C4-2B (cell line): ENCODE measurements around the gene CHCHD10.

Experiments
- H3K27ac ChIP-seq: fragments of 450-650 bp; 2 replicates; pipeline ENCODE4 v1.5.1; 2017
- ZFX ChIP-seq: fragments of 450-650 bp; IDR thresholded peaks from 2 replicates; pipeline ENCODE4 v1.6.1; 2017
- TF ChIP-seq, protein P1 (sequence below): fragments of 450-650 bp; conservative IDR thresholded peaks from 2 replicates; pipeline ENCODE4 v1.5.1; 2017; ENCODE audit warnings: mild to moderate bottlenecking

Gene CHCHD10

DNA sequence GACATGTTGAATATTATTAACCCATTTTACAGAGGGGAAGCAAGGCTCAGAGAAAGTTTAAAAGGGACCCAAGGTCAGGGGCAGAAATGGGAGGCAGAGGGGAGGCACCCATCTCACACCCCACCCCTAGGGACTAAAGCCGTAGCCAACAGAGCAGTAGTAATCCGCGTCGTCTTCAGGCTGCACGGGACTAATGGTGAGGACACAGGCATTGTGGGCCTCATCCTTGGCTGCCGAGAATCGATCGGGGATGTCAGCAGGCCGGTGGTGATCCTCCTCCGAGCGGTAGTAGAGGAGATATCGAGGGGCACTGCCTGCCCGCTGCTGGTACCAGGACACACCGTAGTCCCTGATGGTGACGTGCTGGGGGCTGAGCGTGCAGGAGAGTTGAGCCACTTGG, 15.0 kb downstream of the CHCHD10 start:
- no peak overlapping the region for H3K27ac ChIP-seq
- TF ChIP-seq ZFX: no peak
- TF ChIP-seq, protein P1, sequence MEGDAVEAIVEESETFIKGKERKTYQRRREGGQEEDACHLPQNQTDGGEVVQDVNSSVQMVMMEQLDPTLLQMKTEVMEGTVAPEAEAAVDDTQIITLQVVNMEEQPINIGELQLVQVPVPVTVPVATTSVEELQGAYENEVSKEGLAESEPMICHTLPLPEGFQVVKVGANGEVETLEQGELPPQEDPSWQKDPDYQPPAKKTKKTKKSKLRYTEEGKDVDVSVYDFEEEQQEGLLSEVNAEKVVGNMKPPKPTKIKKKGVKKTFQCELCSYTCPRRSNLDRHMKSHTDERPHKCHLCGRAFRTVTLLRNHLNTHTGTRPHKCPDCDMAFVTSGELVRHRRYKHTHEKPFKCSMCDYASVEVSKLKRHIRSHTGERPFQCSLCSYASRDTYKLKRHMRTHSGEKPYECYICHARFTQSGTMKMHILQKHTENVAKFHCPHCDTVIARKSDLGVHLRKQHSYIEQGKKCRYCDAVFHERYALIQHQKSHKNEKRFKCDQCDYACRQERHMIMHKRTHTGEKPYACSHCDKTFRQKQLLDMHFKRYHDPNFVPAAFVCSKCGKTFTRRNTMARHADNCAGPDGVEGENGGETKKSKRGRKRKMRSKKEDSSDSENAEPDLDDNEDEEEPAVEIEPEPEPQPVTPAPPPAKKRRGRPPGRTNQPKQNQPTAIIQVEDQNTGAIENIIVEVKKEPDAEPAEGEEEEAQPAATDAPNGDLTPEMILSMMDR: no peak

DNA sequence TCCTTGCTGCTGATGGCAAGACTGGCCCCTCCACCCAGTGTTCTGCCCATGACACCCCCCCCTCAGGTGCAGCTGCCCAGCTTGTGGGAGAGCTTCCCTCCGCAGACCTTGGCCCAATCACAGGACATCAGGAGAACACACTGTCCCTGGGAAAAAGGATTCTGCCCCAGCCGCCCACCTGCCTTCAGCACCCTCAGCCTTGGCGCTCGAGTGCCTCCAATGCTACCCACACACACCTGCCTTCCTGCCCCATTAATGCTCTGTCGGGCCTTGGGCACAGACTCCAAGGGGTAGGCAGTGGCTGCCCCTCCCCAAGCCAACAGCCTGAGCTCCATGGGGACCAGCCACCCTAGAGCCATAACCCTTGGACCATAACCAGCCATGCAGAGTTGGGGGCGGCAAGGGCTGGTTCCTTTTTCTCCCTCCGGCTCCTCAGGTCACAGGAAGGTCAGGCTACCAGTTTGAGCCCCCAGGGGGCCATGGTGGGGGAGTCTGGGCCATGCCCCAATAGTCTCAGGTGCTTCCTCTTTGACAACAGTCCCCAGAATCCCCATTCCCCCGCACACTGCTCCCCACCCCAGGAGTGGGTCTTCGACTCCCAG, 15.6 kb downstream of the CHCHD10 start:
- no peak overlapping the region; the same call in 1 of the 2 replicates for H3K27ac ChIP-seq
- TF ChIP-seq ZFX: no peak
- TF ChIP-seq, protein P1: no peak

DNA sequence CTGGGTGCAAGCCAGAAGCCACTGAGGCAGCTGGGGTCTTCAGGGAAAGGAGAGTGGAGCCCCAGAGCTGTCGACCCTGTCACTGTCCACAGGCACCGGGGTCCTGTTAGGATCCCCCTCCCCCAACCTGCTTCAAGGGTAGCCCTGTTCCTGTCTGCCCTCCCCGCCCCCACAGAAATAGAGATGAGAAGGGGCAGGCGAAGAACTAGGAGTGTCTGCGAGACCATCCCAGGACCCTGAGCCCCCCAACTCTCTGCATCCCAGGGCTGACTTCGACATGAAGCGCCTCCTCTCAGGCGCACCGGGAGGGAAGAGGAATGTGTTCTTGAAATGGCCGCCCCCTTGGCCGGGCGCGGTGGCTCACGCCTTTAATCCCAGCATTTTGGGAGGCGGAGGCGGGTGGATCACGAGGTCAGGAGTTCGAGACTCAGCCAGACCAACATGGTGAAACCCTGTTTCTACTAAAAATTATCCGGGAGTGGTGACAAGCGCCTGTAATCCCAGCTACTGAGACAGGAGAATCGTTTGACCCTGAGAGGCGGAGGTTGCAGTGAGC, 16.3 kb downstream of the CHCHD10 start:
- TF ChIP-seq, protein P1: no peak
- TF ChIP-seq ZFX: no peak

DNA sequence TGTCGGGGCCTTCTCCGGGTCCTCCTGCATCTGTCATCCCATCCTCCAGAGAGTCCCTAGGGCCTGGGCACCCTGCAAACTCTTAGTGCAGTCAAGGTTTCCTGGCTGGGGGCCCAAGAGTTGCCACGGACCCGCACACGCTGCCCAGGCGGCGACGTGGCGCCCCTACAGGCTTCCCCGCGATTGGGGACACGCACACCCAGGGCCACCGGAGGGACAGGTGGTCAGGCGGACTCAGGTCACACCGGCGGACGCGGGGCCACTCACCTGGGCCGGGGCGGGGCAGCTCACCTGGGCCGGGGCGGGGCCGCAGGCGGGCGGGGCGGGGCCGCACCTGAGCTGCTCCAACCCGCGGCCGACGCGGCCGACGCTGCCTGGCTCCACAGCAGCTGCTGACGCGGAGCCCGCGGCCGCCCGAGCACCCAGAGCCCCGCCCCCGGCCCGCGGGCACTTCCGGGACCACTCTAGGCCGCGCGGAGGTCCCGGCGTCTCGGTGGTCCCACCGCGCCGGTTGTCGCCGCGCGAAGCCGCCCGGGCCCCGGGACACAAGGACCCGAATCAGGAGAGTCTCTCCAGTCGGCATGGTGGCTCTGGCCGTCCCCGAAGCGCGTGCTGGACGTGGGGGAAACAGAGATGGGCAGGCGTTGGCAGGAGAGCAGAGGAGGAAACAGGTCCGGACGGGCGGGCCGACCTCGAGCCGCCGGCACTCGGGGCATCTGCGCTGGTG, 16.9 kb downstream of the CHCHD10 start, which contains the start of gene ZNF70:
ZNF70 (minus strand) TSS at position 399 of the 727 bp plus-strand sequence. CDS start 5,972 bp downstream, outside the sequence.
- H3K27ac ChIP-seq: peak within 1 kb of the TSS; percentile 89

More for the DNA sequence above, 16.3 kb downstream of the CHCHD10 start:
- H3K27ac ChIP-seq: peak overlapping the region; percentile 89

DNA sequence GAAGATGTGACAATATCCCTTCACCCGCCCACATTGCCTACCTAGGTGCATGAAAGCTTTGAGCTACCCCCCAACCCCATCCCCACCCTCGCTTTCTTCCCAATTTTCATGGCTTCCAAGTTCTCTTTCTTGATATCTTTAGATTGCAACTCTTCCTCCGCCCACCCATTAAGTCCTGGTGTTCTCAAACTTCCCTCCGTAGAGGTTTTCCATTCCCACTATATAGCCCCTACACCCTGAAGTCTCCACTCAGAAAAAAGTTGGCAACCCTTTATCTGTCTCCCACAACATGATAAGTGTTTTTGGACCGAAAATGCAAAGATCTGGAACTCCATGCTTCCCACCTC, 17.4 kb downstream of the CHCHD10 start:
- H3K27ac ChIP-seq: peak overlapping the region; percentile 89
- TF ChIP-seq, protein P1: no peak
- no peak for TF ChIP-seq ZFX

More for the DNA sequence above, 16.9 kb downstream of the CHCHD10 start, which contains the start of gene ZNF70:
- TF ChIP-seq ZFX: peak; percentile 53; the same call in 1 of the 2 replicates
- TF ChIP-seq, protein P1: no peak

DNA sequence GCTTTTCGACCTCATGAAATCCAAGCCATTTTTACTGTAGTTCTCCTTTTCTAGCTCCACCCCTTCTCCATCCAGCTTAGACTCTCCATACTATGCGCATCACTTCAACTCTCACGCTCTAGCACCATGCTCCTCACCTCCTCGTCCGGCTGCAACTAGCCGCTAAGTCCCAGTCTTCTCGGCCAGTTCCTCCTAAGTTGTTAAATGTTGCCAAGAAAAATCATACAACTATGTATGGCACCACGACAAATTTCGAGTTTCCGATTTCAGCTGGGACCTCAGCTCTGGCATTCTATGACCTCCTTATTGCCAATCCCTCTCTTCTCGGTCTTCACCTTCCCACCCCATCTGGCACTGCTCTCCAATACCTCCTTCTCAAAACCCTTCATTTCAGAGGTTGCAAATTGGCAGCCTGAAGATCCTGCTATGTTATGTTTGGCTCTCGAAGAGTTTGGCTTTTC, 17.9 kb downstream of the CHCHD10 start:
- no peak overlapping the region; the same call in 1 of the 2 replicates for H3K27ac ChIP-seq
- TF ChIP-seq, protein P1: no peak
- no peak for TF ChIP-seq ZFX

DNA sequence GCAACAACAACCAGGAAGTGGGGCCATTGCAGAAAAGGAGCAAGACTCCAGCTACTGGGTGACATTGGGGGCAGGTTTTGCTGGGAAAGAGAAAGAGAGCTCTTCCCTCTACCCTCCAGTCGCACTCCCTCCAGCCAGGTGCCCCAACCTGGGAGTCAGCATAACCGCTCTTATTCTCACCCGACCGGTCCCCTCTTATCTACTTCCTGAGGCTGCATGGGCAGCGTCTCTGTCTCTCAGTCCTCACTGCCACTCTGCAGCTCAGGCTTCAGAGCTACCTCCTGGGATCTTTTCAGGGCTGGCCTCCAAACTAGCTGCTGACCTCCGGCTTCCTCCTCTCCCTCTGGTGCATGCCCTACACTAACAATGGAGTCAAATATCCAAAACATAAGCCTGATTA, 22.0 kb downstream of the CHCHD10 start:
- TF ChIP-seq, protein P1: no peak
- TF ChIP-seq ZFX: no peak

More for the DNA sequence above, 22.0 kb downstream of the CHCHD10 start:
- H3K27ac ChIP-seq: no peak overlapping the region
